C4-2B (cell line): ENCODE measurements around the gene NDFIP1.

Source experiments
- H3K27ac ChIP-seq: fragments of 450-650 bp; 2 replicates; pipeline ENCODE4 v1.5.1; 2017
- ZFX ChIP-seq: fragments of 450-650 bp; IDR thresholded peaks from 2 replicates; pipeline ENCODE4 v1.6.1; 2017
- TF ChIP-seq, protein P1 (sequence below): fragments of 450-650 bp; conservative IDR thresholded peaks from 2 replicates; pipeline ENCODE4 v1.5.1; 2017; ENCODE audit warnings: mild to moderate bottlenecking

The NDFIP1 gene

DNA sequence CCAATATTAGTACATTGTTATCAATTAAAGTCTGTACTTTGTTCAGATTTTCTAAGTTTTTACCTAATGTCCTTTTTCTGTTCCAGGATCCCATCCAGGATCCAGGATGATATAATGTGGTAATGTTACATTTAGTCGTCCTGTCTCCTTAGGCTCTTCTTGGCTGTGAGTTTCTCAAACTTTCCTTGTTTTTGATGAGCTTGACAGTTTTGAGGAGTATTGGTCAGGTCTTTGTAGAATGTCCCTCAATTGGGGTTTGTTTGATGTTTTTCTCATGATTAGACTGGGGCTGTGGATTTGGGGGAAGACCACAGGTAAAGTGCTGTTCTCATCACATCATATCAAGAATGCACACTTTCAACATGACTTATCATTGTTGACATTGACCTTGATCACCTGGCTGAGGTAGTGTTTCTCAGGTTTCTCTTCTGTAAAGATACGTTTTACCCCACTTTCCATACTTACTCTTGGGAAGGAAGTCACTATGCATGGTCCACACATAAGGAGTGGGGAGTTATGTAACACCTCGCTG, 9.6 kb downstream of the NDFIP1 start:
- H3K27ac ChIP-seq: no peak overlapping the region
- TF ChIP-seq, protein P1, sequence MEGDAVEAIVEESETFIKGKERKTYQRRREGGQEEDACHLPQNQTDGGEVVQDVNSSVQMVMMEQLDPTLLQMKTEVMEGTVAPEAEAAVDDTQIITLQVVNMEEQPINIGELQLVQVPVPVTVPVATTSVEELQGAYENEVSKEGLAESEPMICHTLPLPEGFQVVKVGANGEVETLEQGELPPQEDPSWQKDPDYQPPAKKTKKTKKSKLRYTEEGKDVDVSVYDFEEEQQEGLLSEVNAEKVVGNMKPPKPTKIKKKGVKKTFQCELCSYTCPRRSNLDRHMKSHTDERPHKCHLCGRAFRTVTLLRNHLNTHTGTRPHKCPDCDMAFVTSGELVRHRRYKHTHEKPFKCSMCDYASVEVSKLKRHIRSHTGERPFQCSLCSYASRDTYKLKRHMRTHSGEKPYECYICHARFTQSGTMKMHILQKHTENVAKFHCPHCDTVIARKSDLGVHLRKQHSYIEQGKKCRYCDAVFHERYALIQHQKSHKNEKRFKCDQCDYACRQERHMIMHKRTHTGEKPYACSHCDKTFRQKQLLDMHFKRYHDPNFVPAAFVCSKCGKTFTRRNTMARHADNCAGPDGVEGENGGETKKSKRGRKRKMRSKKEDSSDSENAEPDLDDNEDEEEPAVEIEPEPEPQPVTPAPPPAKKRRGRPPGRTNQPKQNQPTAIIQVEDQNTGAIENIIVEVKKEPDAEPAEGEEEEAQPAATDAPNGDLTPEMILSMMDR: no peak

DNA sequence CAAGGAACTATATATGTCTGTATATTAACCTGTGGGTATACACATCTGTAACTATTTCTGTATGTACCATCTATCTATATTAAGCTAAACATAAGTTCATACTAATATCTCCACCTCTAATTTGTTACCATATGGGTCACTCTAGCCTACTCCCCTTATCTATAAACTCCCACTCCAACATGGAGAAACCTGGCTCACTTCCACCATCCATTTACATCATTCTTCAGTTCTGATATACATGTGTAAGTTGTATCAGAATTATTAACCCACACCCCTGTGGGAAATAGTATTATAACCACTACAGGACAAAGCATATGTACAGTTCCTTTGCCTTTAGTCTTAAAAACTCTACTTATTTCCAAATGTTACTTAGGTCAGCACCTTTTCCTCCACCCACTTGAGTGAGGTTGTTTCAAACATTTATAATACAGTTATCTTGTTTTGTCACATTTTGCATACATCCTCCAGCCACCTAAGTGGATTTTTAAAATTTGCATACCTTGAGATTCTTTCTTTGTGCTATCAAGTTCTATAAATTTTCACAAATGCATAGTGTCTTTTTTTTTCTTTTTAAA, 10.6 kb downstream of the NDFIP1 start:
- no peak overlapping the region for H3K27ac ChIP-seq
- no peak for TF ChIP-seq ZFX
- TF ChIP-seq, protein P1: no peak

DNA sequence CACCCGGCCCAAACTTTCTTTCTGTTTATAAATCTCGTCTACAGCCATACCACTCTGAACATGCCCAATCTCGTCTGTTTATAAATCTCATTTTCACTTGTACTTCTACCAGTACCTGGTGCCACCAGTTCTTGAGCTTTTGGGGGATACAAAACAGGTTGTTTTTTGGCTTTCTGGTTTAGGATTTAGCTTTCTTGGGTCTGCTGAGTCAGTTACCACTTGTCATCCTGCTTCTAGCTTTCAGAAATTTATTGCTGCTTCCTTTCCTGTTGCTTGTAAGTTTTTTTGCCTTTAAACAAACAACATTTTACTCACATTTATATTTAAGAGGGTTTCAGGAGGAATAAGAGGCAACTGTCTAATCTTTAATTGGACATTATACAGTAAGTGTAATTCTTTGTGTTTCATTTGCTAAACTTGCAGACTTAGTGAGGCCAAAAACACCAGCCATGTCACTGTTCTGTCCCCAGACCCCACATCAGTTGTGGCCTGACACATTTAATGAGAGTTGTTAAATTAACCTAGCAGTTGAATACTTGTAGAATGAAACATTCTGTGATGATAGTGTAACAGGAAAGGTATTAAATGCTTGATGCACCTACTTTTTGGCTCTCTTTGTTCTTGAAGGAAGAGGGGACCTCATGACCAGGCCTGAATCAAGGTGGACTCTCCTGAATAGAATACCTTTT, 11.8 kb downstream of the NDFIP1 start:
- no peak overlapping the region for H3K27ac ChIP-seq
- TF ChIP-seq ZFX: no peak
- TF ChIP-seq, protein P1: no peak

DNA sequence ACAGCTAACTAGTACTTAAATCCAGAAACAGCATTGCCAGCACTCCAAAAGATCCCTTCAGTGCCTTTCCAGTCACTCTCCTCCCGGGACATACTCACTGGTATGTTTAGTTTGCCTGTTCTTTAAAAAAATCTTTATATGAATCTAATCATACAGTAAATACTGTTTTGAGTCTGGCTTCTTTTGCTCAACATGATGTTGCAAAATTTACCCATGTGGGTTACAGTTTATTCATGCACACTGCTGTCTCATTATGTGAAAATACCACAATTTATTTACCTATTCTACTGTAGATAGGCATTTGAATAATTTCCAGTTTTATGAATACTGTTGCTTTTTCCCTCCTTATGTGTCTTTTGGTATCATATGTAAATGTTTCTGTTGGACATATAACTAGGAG, 13.5 kb downstream of the NDFIP1 start:
- H3K27ac ChIP-seq: no peak overlapping the region
- no peak for TF ChIP-seq ZFX
- TF ChIP-seq, protein P1: no peak

DNA sequence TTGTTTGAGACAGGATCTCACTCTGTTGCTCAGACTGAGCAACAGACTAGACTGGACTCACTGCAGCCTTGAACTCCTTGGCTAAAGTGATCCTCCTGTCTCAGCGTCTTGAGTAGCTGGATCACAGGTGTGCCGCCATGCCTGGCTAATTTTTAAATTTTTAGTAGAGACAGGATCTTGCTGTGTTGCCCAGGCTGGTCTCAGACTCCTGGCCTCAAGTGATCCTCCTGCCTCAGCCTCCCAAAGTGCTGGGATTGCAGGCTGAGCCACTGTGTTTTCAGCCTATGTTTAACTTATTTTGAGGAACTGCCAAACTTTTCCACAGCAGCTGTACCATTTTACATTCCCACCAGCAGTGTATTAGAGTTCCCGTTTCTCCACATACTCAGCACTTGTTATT, 16.8 kb downstream of the NDFIP1 start:
- no peak for TF ChIP-seq ZFX
- TF ChIP-seq, protein P1: no peak

DNA sequence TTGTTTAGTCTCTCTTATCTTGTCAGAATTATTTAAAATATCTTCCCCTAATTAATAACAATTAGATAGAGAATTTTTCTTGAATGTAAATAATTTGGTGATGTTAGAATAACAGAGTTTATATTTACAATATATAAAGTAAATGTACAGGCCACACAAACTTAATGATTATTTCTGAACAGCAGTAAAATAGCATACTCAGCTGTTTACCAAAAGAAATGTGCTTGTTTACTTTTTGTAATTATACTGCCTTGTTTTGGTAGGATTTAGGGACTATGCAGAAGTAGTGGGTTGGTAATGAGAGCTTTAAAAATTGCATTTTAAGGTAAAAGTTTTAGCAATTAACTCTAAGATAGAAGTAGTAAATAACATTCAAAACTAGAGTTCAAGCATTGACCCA, 17.4 kb downstream of the NDFIP1 start:
- no peak overlapping the region for H3K27ac ChIP-seq
- TF ChIP-seq, protein P1: no peak
- TF ChIP-seq ZFX: no peak

More for the DNA sequence above, 16.8 kb downstream of the NDFIP1 start:
- H3K27ac ChIP-seq: no peak overlapping the region

DNA sequence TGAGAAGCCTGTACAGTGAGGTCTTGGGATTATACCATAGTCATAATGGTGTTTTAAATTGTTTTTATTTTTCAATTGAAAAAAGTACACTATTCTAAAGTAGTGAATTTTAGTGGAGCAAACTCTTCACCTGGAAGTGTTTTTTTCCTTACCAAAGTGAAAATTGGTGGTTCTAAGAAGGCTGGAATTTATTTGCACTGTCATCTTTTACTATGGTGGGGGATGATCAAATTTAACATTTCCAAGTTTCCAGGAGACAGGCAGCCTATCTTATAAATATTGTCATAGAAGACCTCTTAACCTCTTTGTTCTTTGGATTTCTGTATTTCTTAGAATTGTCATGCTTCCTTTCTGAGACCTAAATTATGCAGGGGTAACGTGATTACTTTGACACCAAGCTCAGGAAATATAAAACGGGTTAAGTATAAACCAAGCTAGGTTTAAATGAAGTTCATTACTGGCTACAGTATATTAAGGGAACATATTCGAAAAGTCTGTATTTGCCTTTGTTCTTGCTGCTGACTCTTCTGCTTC, 20.2 kb downstream of the NDFIP1 start:
- H3K27ac ChIP-seq: no peak overlapping the region
- TF ChIP-seq, protein P1: no peak
- no peak for TF ChIP-seq ZFX
